HepG2 (cell line): Measurements from ENCODE around the gene SLC16A11. TPM values are rescaled to one million over a fixed set of nuclear protein-coding genes. Genes with fewer than 3 reads are reported as not detected.
"Not testable (repeated sequence)": the region's sequence is repeated elsewhere in the genome, so short reads cannot be mapped to it uniquely, and the experiment has no call there.

Experiments
- ATAC-seq: fragments of 200-7000 bp; cut with Tn5 transposase; 3 replicates; pipeline ENCODE4 v1.9.1; 2020; ENCODE audit warnings: mild to moderate bottlenecking, moderate library complexity
- BruUV-seq: library from RNA; stranded (reverse); fragments of 400-500 nt; replicated peaks from 2 replicates; lab custom pipeline; 2021; lab: Mats Ljungman, UMichigan
- CTCF ChIA-PET: fragments of 300-600 bp; formaldehyde crosslinking; extraction: SDS; loops from one replicate; lab custom pipeline; 2021; ENCODE audit warnings: low total read pairs, inconsistent platforms, low intra/inter-chr PET ratio; lab: Yijun Ruan, JAX
- POLR2A ChIA-PET: fragments of 350-600 bp; sonication (Branson Sonifier 250); formaldehyde crosslinking; loops from one replicate; lab custom pipeline; 2020; ENCODE audit warnings: antibody characterized with exemption, inconsistent platforms; lab: Yijun Ruan, JAX
- DNase-seq: peaks from one replicate; pipeline ENCODE4 v3.0.0-alpha.2; 2015; ENCODE audit warnings: low spot score
- FAIRE-seq: peaks from 3 replicates; lab custom pipeline; 2011; peaks lifted over from hg19 to GRCh38; lab: Jason Lieb, UNC
- H2AFZ ChIP-seq: one replicate; pipeline ENCODE4 v1.6.1; 2011; ENCODE audit warnings: low read length, inconsistent platforms
- H3K27ac ChIP-seq: fragments of 300-600 bp; 3 replicates; pipeline ENCODE4 v1.8.0; 2011; ENCODE audit warnings: mixed run types, mild to moderate bottlenecking, mixed read lengths, low read length, inconsistent platforms; ENCODE audit not compliant: insufficient read depth; ENCODE audit errors: extremely low read length
- H3K27me3 ChIP-seq, 2 experiments: fragments of 200-600 bp in 1 of 2; 2 replicates in 1 of 2; 3 replicates in 1 of 2; pipeline versions ENCODE4 v1.6.0 to v1.8.0; 2011; ENCODE audit warnings: low read length in 2 of 2, mild to moderate bottlenecking in 2 of 2, moderate library complexity in 2 of 2, inconsistent platforms in 1 of 2; ENCODE audit not compliant: insufficient read depth in 2 of 2, control insufficient read depth in 1 of 2
- H3K36me3 ChIP-seq, 2 experiments: fragments of 200-600 bp in 1 of 2; replicated peaks in 1 of 2; 2 replicates in 1 of 2; 3 replicates in 1 of 2; pipeline versions ENCODE4 v1.5.1 to v1.8.0; 2011; ENCODE audit warnings: low read length in 2 of 2, inconsistent platforms in 1 of 2; ENCODE audit not compliant: insufficient read depth in 2 of 2, control insufficient read depth in 1 of 2
- H3K4me1 ChIP-seq: 2 replicates; pipeline ENCODE4 v1.5.1; 2012; ENCODE audit warnings: low read length, inconsistent platforms; ENCODE audit not compliant: insufficient read depth
- H3K4me2 ChIP-seq: 2 replicates; pipeline ENCODE4 v1.6.0; 2011; ENCODE audit warnings: low read depth, low read length, inconsistent platforms
- H3K4me3 ChIP-seq, 3 experiments: fragments of 200-600 bp in 1 of 3; sonication (generic), shearing (Covaris generic) in 1 of 3; replicated peaks in 1 of 3; 2 replicates each; pipeline ENCODE4 v1.5.1; 2011 to 2016; ENCODE audit warnings: low read length in 3 of 3, inconsistent platforms in 2 of 3, low read depth in 2 of 3, mild to moderate bottlenecking in 2 of 3, control low read depth in 1 of 3, mixed read lengths in 1 of 3; ENCODE audit not compliant: insufficient read depth in 1 of 3
- H3K79me2 ChIP-seq: one replicate; pipeline ENCODE4 v1.6.1; 2011; ENCODE audit warnings: low read length, inconsistent platforms; ENCODE audit not compliant: insufficient read depth
- H3K9ac ChIP-seq: 2 replicates; pipeline ENCODE4 v1.6.0; 2011; ENCODE audit warnings: mild to moderate bottlenecking, low read depth, low read length, inconsistent platforms; ENCODE audit not compliant: insufficient read depth
- H3K9me3 ChIP-seq: 2 replicates; pipeline ENCODE4 v1.5.1; 2012; ENCODE audit warnings: mild to moderate bottlenecking, low read length
- H4K20me1 ChIP-seq: 2 replicates; pipeline ENCODE4 v1.6.0; 2011; ENCODE audit warnings: inconsistent platforms, mild to moderate bottlenecking, low read length, moderate library complexity; ENCODE audit not compliant: insufficient read depth
- ATF2 ChIP-seq: sonication (generic); formaldehyde crosslinking; IDR thresholded peaks from 2 replicates; pipeline ENCODE4 v1.4.0; 2020; ENCODE audit warnings: missing genetic modification reagents
- ETV6 ChIP-seq: sonication (generic); formaldehyde crosslinking; conservative IDR thresholded peaks from 2 replicates; pipeline ENCODE4 v1.4.0; 2020; ENCODE audit warnings: missing genetic modification reagents
- IRF2 ChIP-seq: IDR thresholded peaks from 2 replicates; pipeline ENCODE4 v1.6.1; 2018; ENCODE audit warnings: missing genetic modification reagents, missing compliant biosample characterization
- KAT7 ChIP-seq: IDR thresholded peaks from 2 replicates; pipeline ENCODE4 v1.6.1; 2018; ENCODE audit warnings: borderline replicate concordance, missing compliant biosample characterization
- MIER2 ChIP-seq: IDR thresholded peaks from 2 replicates; pipeline ENCODE4 v1.6.1; 2016; ENCODE audit warnings: missing biosample characterization, missing genetic modification reagents
- NONO ChIP-seq, 2 experiments: fragments of 450-650 bp in 1 of 2; sonication (generic) in 1 of 2; formaldehyde crosslinking in 1 of 2; IDR thresholded peaks in 1 of 2; conservative IDR thresholded peaks in 1 of 2; 2 replicates each; pipeline versions ENCODE4 v1.6.1 to v1.8.0; 2017 to 2022; ENCODE audit warnings: mild to moderate bottlenecking in 1 of 2, missing genetic modification reagents in 1 of 2, moderate library complexity in 1 of 2
- PPARG ChIP-seq: conservative IDR thresholded peaks from 2 replicates; pipeline ENCODE4 v1.6.1; 2016; ENCODE audit warnings: missing biosample characterization, missing genetic modification reagents
- RBFOX2 ChIP-seq: fragments of 200-400 bp; formaldehyde crosslinking; IDR thresholded peaks from 2 replicates; pipeline ENCODE4 v1.6.1; 2017; ENCODE audit warnings: low read depth, mild to moderate bottlenecking, low read length
- RCOR2 ChIP-seq: IDR thresholded peaks from 2 replicates; pipeline ENCODE4 v1.6.1; 2016; ENCODE audit warnings: missing biosample characterization, missing genetic modification reagents
- SIX1 ChIP-seq: sonication (generic); formaldehyde crosslinking; IDR thresholded peaks from 2 replicates; pipeline ENCODE4 v1.4.0; 2020; ENCODE audit warnings: missing genetic modification reagents, borderline replicate concordance
- TBX2 ChIP-seq: sonication (generic); formaldehyde crosslinking; IDR thresholded peaks from 2 replicates; pipeline ENCODE4 v1.5.0; 2020; ENCODE audit warnings: missing genetic modification reagents, mild to moderate bottlenecking, borderline replicate concordance
- TFDP1 ChIP-seq: IDR thresholded peaks from 2 replicates; pipeline ENCODE4 v1.6.1; 2016; ENCODE audit warnings: missing compliant biosample characterization, missing genetic modification reagents, borderline replicate concordance
- ZBTB39 ChIP-seq: sonication (generic); formaldehyde crosslinking; IDR thresholded peaks from 2 replicates; pipeline ENCODE4 v1.5.0; 2020; ENCODE audit warnings: missing genetic modification reagents
- ZNF383 ChIP-seq: sonication (generic); formaldehyde crosslinking; IDR thresholded peaks from 2 replicates; pipeline ENCODE4 v1.4.0; 2020; ENCODE audit warnings: missing genetic modification reagents, mild to moderate bottlenecking, borderline replicate concordance
- ZNF414 ChIP-seq: sonication (generic); formaldehyde crosslinking; IDR thresholded peaks from 2 replicates; pipeline ENCODE4 v1.5.0; 2020; ENCODE audit warnings: missing genetic modification reagents
- ZNF614 ChIP-seq: IDR thresholded peaks from 2 replicates; pipeline ENCODE4 v1.6.1; 2018; ENCODE audit warnings: missing biosample characterization, missing genetic modification reagents, inconsistent platforms, borderline replicate concordance
- ZNF792 ChIP-seq: IDR thresholded peaks from 2 replicates; pipeline ENCODE4 v1.6.1; 2016
- WGBS: methylation state at CpG from one replicate; pipeline ENCODE4 v1.1.6; 2017; ENCODE audit warnings: low lambda C conversion rate; 5-methylcytosine and 5-hydroxymethylcytosine counted together
- in situ Hi-C: cut with HindIII; loops from 2 replicates; pipeline ENCODE4 v1.10.0; 2017; ENCODE audit warnings: low pct_unique_long_range_greater_than_20kb; ENCODE audit not compliant: extremely low pct_ligation_motif_present
- intact Hi-C: fragments of 100-400 bp; cut with micrococcal nuclease; formaldehyde crosslinking; loops from one replicate; pipeline ENCODE4 v1.10.0; 2022; ENCODE audit not compliant: unreplicated experiment
- polyA plus RNA-seq, 8 experiments: library from polyadenylated mRNA; depleted of rRNA in 3 of 8; stranded (reverse) in 7 of 8; unstranded in 1 of 8; fragments of >200 nt; fragmentation: Illumina TruSeq in 4 of 8; extraction: Trizol in 4 of 8; gene quantifications; 2 replicates each; pipeline versions ENCODE4 v1.2.1 to v1.2.3, GENCODE V29; 2011 to 2016; ENCODE audit warnings: low read depth in 4 of 8, missing spikeins in 1 of 8, mixed read lengths in 1 of 8; ENCODE audit not compliant: insufficient read depth in 1 of 8
- total RNA-seq, 5 experiments: library from RNA; depleted of rRNA; stranded (reverse); fragments of >200 nt; fragmentation: Illumina TruSeq; extraction: Trizol; gene quantifications; 2 replicates each; pipeline ENCODE4 v1.2.3, GENCODE V29; 2016; ENCODE audit warnings: low read depth in 1 of 5

SLC16A11 gene
- total and polyA plus RNA-seq, 2 of the 13 experiments (the other 11 are each of a cell fraction or from before 2014, with no cell fraction given): not detected

- POLR2A ChIA-PET: interaction anchor here (0.9 to 1.4 kb wide), 5 partner anchors 10 to 29 kb away, joined by 3 to 9 read pairs (median 5); partner anchors contain the start of gene ASGR2
- H3K9ac ChIP-seq: 0 out of 2 replicates have a peak overlapping the region, but pooled peaks have one; percentile 29
- ATAC-seq (peak; percentile 85), FAIRE-seq (peak; percentile 77), DNase-seq (peak; percentile 79)
- peaks cover 50% of the 10 kb centered on the region for H3K4me1 ChIP-seq
- CTCF ChIA-PET; H2AFZ ChIP-seq; H3K9me3 ChIP-seq; H3K79me2 ChIP-seq; H3K27me3 ChIP-seq; H4K20me1 ChIP-seq; H3K36me3 ChIP-seq; in situ Hi-C loops; BruUV-seq; TF ChIP-seq NONO (IDR thresholded peaks at IDR 0.05): not testable (repeated sequence)
- H3K4me2 ChIP-seq: peak overlapping the region; percentile 69
- 0% methylated on average over 4 of the region's 4 CpGs for whole genome bisulfite sequencing
- H3K4me3 ChIP-seq: peak overlapping the region in 1 of 3 experiments; percentile 28; a peak in 1 of 6 replicates
- intact Hi-C loops: loop anchor here (5.0 kb wide), 1 partner anchor 49 kb away; no protein-coding TSS in a partner anchor
- peak overlapping the region; percentile 71 for H3K27ac ChIP-seq
- peak; percentile 36; the same call in 1 of the 2 replicates for TF ChIP-seq NONO (CRISPR knock-in tag; conservative IDR thresholded peaks at IDR 0.05)
- TF ChIP-seq RCOR2 (CRISPR knock-in tag): peak; percentile 26; the same call in 1 of the 2 replicates
- TF ChIP-seq KAT7 (CRISPR knock-in tag): peak; percentile 82
- TF ChIP-seq ZNF414 (CRISPR knock-in tag): 0 out of 2 replicates have a peak, but pooled peaks have one; percentile 38
- TF ChIP-seq PPARG: 0 out of 2 replicates have a peak, but pooled peaks have one; percentile 25
- TF ChIP-seq RBFOX2: 0 out of 2 replicates have a peak, but pooled peaks have one; percentile 31
- TF ChIP-seq ETV6 (CRISPR knock-in tag): peak; percentile 80; the same call in 1 of the 2 replicates
- peak; percentile 55; the same call in 1 of the 2 replicates for TF ChIP-seq ZNF614 (CRISPR knock-in tag)
- peak; percentile 61; the same call in 1 of the 2 replicates for TF ChIP-seq TBX2 (CRISPR knock-in tag)
- peak; percentile 48; the same call in 1 of the 2 replicates for TF ChIP-seq ZBTB39 (CRISPR knock-in tag)
- TF ChIP-seq SIX1 (CRISPR knock-in tag): peak; percentile 56; the same call in 1 of the 2 replicates
- peak; percentile 39; the same call in 1 of the 2 replicates for TF ChIP-seq ATF2 (CRISPR knock-in tag)
- TF ChIP-seq ZNF383 (CRISPR knock-in tag): 0 out of 2 replicates have a peak, but pooled peaks have one; percentile 64
- peak; percentile 76; the same call in 1 of the 2 replicates for TF ChIP-seq MIER2 (CRISPR knock-in tag)
- peak; percentile 77 for TF ChIP-seq ZNF792 (CRISPR knock-in tag)
- 0 out of 2 replicates have a peak, but pooled peaks have one; percentile 49 for TF ChIP-seq TFDP1
- TF ChIP-seq IRF2 (CRISPR knock-in tag): peak; percentile 53; the same call in 1 of the 2 replicates
These were observed 44.5 kb upstream of the SLC16A11 start for GRCh38 chr17:7088442-7088841.
